Measurements from ENCODE around the gene METTL24.

GRCh38 chr6:110366975-110367374 is 8.8 kb upstream of the METTL24 start:
- TF ChIP-seq EZH2 (IDR thresholded peaks at IDR 0.05; ENCODE audit: insufficient read depth, poor library complexity, severe bottlenecking) (no peak), EZH2phosphoT487 (IDR thresholded peaks at IDR 0.05; ENCODE audit: insufficient read depth, low read depth) (no peak)
